ENCODE measurements around the gene ADAMTS17. TPM values are rescaled to one million over a fixed set of nuclear protein-coding genes. Genes with fewer than 3 reads are reported as not detected.

The ADAMTS17 gene
- total and polyA plus RNA-seq, 4 donors = 0.28 to 46.9 (median 9.1) TPM

DNA sequence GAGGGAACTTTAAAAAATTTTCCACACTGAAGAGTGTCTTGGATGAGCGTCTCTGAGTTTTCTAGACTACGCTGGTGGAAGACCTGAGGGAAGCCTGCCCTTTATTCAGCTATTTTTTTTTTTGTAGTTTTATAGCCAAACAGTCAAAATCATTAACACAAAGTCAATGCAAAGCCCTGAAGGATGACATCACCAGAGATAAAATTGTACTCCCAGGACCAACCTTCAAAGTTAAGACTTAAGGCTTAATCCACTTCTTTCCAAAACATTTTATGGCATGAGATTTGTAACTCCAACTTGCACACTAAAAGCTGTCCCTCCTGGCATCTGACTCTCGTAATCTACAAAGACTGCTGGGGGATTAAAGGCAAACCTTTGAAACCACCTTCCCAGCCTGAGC, 345.1 kb downstream of the ADAMTS17 start:
- Histone ChIP-seq H3K36me3 (ENCODE audit: control insufficient read depth in 4 of 4, insufficient read depth in 3 of 4, low read depth in 1 of 4, low read length in 3 of 4) (peaks cover 0 to 17% (median 5%) of the 10 kb centered on the region in 4 donors), H3K27me3 (ENCODE audit: control insufficient read depth in 4 of 4, insufficient read depth in 4 of 4, low read length in 3 of 4) (no peaks in the 10 kb centered on the region), H3K27ac (ENCODE audit: low read depth in 1 of 2, low read length in 2 of 2) (no peak overlapping the region), H3K9ac (ENCODE audit: low read depth in 1 of 2, low read length in 2 of 2) (no peak overlapping the region), H3K9me3 (ENCODE audit: control insufficient read depth in 4 of 4, low read length in 3 of 4) (no peaks in the 10 kb centered on the region), H3K4me3 (ENCODE audit: low read depth in 1 of 3, low read length in 3 of 3) (no peak overlapping the region), H3K4me1 (ENCODE audit: control insufficient read depth in 4 of 4, insufficient read depth in 4 of 4, low read length in 3 of 4) (no peaks in the 10 kb centered on the region)
- TF ChIP-seq, protein P1, sequence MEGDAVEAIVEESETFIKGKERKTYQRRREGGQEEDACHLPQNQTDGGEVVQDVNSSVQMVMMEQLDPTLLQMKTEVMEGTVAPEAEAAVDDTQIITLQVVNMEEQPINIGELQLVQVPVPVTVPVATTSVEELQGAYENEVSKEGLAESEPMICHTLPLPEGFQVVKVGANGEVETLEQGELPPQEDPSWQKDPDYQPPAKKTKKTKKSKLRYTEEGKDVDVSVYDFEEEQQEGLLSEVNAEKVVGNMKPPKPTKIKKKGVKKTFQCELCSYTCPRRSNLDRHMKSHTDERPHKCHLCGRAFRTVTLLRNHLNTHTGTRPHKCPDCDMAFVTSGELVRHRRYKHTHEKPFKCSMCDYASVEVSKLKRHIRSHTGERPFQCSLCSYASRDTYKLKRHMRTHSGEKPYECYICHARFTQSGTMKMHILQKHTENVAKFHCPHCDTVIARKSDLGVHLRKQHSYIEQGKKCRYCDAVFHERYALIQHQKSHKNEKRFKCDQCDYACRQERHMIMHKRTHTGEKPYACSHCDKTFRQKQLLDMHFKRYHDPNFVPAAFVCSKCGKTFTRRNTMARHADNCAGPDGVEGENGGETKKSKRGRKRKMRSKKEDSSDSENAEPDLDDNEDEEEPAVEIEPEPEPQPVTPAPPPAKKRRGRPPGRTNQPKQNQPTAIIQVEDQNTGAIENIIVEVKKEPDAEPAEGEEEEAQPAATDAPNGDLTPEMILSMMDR (IDR thresholded peaks at IDR 0.05; ENCODE audit: low read depth, low read length, missing input control) = no peak
- TF ChIP-seq FOXA1 (IDR thresholded peaks at IDR 0.05) (no peak), TAF1 (conservative IDR thresholded peaks at IDR 0.05) (no peak), FOXA2 (IDR thresholded peaks at IDR 0.05) (no peak), GABPA (IDR thresholded peaks at IDR 0.05 in 1 of 2, conservative IDR thresholded peaks at IDR 0.05 in 1 of 2) (no peak), SP1 (IDR thresholded peaks at IDR 0.05) (no peak), YY1 (IDR thresholded peaks at IDR 0.05) (no peak), EGR1 (IDR thresholded peaks at IDR 0.05; ENCODE audit: low read depth in 2 of 2) (no peak)
- WGBS = 91% methylated on average over 3 of the region's 3 CpGs
- no peak for DNase-seq (ENCODE audit: low spot score)

DNA sequence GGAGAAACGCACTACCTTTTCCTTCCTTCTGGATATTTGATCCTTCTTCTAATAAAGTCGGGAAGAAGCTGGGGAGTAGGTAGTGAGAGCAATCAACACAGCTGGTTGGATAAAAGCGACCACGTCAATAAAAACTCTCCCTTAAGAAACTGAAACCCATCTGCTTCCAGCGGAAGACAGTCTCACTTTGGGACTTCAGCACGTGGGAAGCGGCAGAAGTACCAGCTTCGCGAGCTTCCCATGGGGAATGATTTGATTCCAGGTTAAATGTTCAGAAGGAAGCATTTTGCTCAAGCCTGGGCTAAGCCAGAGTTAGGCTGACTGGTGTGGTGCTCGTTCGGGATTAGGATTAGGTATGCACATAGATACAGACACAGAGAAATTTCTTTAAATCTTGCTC, 346.2 kb downstream of the ADAMTS17 start:
- Histone ChIP-seq H3K4me1 (ENCODE audit: control insufficient read depth in 4 of 4, insufficient read depth in 4 of 4, low read length in 3 of 4) (no peaks in the 10 kb centered on the region), H3K9ac (ENCODE audit: low read depth in 1 of 2, low read length in 2 of 2) (no peak overlapping the region), H3K9me3 (ENCODE audit: control insufficient read depth in 4 of 4, low read length in 3 of 4) (no peaks in the 10 kb centered on the region), H3K27me3 (ENCODE audit: control insufficient read depth in 4 of 4, insufficient read depth in 4 of 4, low read length in 3 of 4) (no peaks in the 10 kb centered on the region), H3K27ac (ENCODE audit: low read depth in 1 of 2, low read length in 2 of 2) (no peak overlapping the region), H3K4me3 (ENCODE audit: low read depth in 1 of 3, low read length in 3 of 3) (no peak overlapping the region), H3K36me3 (ENCODE audit: control insufficient read depth in 4 of 4, insufficient read depth in 3 of 4, low read depth in 1 of 4, low read length in 3 of 4) (peaks cover 0 to 17% (median 5%) of the 10 kb centered on the region in 4 donors)
- WGBS = 88% methylated on average over 11 of the region's 11 CpGs
- no peak for DNase-seq (ENCODE audit: low spot score)
- no peak for TF ChIP-seq HNF4A (conservative IDR thresholded peaks at IDR 0.05)
- TF ChIP-seq, protein P1 (IDR thresholded peaks at IDR 0.05; ENCODE audit: low read depth, low read length, missing input control) = no peak
- TF ChIP-seq, protein P2, sequence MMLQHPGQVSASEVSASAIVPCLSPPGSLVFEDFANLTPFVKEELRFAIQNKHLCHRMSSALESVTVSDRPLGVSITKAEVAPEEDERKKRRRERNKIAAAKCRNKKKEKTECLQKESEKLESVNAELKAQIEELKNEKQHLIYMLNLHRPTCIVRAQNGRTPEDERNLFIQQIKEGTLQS (IDR thresholded peaks at IDR 0.05) = no peak
- no peak for TF ChIP-seq TAF1 (conservative IDR thresholded peaks at IDR 0.05)
- TF ChIP-seq RAD21 (IDR thresholded peaks at IDR 0.05) = no peak

DNA sequence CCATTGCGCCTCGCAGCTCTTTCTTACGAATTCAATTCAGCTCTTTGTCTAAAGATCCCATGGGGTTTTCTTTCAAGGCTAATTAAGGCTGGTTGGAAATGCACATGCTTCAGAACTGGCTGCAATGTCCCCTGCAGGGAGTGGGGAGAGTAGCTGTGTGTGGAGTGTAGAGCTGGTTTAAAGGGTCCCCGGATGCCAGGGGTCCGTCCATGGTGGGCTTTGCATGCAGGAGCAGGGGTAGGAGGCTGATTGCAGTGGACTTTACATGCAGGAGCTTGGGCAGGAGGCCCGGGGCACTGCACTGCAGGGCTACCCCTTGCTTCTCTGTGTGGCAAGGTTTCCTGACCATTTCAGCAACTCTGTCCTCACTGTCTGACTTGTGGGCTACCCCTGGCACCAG, 346.9 kb downstream of the ADAMTS17 start:
- DNase-seq (ENCODE audit: low spot score) = no peak
- Histone ChIP-seq H3K27ac (ENCODE audit: low read depth in 1 of 2, low read length in 2 of 2) (no peak overlapping the region), H3K36me3 (ENCODE audit: control insufficient read depth in 4 of 4, insufficient read depth in 3 of 4, low read depth in 1 of 4, low read length in 3 of 4) (peaks cover 0 to 17% (median 5%) of the 10 kb centered on the region in 4 donors), H3K9me3 (ENCODE audit: control insufficient read depth in 4 of 4, low read length in 3 of 4) (no peaks in the 10 kb centered on the region), H3K27me3 (ENCODE audit: control insufficient read depth in 4 of 4, insufficient read depth in 4 of 4, low read length in 3 of 4) (no peaks in the 10 kb centered on the region), H3K9ac (ENCODE audit: low read depth in 1 of 2, low read length in 2 of 2) (no peak overlapping the region), H3K4me3 (ENCODE audit: low read depth in 1 of 3, low read length in 3 of 3) (no peak overlapping the region), H3K4me1 (ENCODE audit: control insufficient read depth in 4 of 4, insufficient read depth in 4 of 4, low read length in 3 of 4) (no peaks in the 10 kb centered on the region)
- WGBS = 82% methylated on average over 6 of the region's 6 CpGs
- no peak for TF ChIP-seq JUND (IDR thresholded peaks at IDR 0.05)
- TF ChIP-seq RAD21 (IDR thresholded peaks at IDR 0.05) = no peak
- TF ChIP-seq NR2F2 (IDR thresholded peaks at IDR 0.05) = no peak
- no peak for TF ChIP-seq SP1 (IDR thresholded peaks at IDR 0.05)
- no peak for TF ChIP-seq HNF4G (IDR thresholded peaks at IDR 0.05)
- no peak for TF ChIP-seq GABPA (IDR thresholded peaks at IDR 0.05 in 1 of 2, conservative IDR thresholded peaks at IDR 0.05 in 1 of 2)
- TF ChIP-seq, protein P3, sequence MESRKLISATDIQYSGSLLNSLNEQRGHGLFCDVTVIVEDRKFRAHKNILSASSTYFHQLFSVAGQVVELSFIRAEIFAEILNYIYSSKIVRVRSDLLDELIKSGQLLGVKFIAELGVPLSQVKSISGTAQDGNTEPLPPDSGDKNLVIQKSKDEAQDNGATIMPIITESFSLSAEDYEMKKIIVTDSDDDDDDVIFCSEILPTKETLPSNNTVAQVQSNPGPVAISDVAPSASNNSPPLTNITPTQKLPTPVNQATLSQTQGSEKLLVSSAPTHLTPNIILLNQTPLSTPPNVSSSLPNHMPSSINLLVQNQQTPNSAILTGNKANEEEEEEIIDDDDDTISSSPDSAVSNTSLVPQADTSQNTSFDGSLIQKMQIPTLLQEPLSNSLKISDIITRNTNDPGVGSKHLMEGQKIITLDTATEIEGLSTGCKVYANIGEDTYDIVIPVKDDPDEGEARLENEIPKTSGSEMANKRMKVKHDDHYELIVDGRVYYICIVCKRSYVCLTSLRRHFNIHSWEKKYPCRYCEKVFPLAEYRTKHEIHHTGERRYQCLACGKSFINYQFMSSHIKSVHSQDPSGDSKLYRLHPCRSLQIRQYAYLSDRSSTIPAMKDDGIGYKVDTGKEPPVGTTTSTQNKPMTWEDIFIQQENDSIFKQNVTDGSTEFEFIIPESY (IDR thresholded peaks at IDR 0.05) = no peak
- TF ChIP-seq, protein P4, sequence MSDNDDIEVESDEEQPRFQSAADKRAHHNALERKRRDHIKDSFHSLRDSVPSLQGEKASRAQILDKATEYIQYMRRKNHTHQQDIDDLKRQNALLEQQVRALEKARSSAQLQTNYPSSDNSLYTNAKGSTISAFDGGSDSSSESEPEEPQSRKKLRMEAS (IDR thresholded peaks at IDR 0.05) = no peak
- no peak for TF ChIP-seq HNF4A (conservative IDR thresholded peaks at IDR 0.05)
- no peak for TF ChIP-seq EGR1 (IDR thresholded peaks at IDR 0.05; ENCODE audit: low read depth in 2 of 2)
- TF ChIP-seq, protein P2 (IDR thresholded peaks at IDR 0.05) = no peak
- TF ChIP-seq YY1 (IDR thresholded peaks at IDR 0.05) = no peak
- TF ChIP-seq, protein P5, sequence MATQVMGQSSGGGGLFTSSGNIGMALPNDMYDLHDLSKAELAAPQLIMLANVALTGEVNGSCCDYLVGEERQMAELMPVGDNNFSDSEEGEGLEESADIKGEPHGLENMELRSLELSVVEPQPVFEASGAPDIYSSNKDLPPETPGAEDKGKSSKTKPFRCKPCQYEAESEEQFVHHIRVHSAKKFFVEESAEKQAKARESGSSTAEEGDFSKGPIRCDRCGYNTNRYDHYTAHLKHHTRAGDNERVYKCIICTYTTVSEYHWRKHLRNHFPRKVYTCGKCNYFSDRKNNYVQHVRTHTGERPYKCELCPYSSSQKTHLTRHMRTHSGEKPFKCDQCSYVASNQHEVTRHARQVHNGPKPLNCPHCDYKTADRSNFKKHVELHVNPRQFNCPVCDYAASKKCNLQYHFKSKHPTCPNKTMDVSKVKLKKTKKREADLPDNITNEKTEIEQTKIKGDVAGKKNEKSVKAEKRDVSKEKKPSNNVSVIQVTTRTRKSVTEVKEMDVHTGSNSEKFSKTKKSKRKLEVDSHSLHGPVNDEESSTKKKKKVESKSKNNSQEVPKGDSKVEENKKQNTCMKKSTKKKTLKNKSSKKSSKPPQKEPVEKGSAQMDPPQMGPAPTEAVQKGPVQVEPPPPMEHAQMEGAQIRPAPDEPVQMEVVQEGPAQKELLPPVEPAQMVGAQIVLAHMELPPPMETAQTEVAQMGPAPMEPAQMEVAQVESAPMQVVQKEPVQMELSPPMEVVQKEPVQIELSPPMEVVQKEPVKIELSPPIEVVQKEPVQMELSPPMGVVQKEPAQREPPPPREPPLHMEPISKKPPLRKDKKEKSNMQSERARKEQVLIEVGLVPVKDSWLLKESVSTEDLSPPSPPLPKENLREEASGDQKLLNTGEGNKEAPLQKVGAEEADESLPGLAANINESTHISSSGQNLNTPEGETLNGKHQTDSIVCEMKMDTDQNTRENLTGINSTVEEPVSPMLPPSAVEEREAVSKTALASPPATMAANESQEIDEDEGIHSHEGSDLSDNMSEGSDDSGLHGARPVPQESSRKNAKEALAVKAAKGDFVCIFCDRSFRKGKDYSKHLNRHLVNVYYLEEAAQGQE (IDR thresholded peaks at IDR 0.05) = no peak
